Measurements from ENCODE around the gene ACBD6.

DNA sequence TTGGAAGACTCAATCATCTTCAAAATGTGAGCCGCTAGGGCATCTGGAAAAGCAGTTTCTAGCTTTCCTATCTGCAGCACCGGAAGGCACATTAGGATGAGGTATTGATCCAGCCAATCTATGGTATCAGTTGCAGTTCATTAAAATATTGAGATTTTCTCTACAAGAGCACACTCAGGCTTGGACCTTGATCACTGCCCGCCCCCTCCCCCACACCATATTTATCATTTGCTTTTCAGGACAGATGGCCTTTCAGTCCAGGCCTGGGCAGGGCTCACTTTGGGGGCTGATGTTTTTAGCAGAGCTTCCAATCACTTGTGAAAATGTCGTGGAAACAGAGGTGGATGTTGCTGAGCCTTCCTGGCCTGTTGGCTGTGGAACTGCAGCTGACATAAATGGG, 254.8 kb downstream of the ACBD6 start:
- TF ChIP-seq POLR2A (IDR thresholded peaks at IDR 0.05; ENCODE audit: low read depth, low read length) (no peak), TAF1 (IDR thresholded peaks at IDR 0.05; ENCODE audit: borderline replicate concordance, low read depth, low read length) (no peak)

All from GM12892 (cell line).